GM12873 (cell line): ENCODE measurements around the gene ARMC7.

Experiments used
- TF ChIP-seq, protein P1 (sequence below): IDR thresholded peaks from 2 replicates; pipeline ENCODE4 v1.5.1; 2012; ENCODE audit warnings: low read depth, mild to moderate bottlenecking, moderate library complexity, low read length, control low read depth; ENCODE audit not compliant: insufficient read depth; ENCODE audit errors: missing control alignments

The ARMC7 gene

DNA sequence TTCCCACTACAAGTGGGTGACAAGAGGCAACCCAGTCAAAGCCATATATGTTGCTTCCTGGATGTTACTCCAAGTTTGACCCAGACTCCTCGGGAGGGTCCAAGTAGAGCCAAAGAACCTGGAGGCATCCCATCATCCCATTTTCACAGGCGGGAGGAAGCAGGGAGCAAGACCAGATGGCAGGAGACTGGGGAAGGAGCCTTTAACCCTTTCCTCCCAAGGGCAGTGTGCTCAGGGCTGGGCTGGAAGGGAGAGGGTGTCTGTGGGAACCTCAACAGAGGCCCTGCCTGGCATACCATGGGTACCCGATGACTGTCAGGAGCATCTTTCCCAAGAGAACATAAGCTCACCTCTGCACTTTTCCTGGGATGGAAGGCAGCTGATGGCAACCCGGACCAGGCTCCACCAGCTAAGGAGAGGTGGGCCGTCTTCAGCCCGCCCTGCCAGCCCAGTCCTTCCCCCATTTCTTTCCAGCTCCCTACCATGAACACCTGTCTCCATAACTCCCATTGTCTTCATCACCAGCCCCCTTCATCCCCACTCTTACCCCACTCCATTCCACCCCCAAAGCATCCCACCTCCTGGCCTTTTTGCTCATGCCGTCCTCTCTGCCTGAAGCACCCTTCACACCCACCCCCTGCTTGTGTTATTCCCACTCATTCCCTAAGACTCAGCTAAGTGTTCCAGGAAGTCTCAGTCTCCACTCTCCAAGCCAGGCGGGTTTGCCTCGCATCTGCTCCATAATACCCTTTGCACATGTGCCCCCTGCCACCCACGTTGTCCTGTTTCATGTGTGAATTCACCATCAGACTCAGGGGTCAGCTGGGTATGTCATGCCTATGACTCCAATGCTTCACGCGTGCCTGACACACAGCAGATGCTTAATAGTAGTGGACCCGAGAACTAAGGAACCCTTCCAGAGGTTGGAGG lies 27.9 kb upstream of the ARMC7 start:
- TF ChIP-seq, protein P1, sequence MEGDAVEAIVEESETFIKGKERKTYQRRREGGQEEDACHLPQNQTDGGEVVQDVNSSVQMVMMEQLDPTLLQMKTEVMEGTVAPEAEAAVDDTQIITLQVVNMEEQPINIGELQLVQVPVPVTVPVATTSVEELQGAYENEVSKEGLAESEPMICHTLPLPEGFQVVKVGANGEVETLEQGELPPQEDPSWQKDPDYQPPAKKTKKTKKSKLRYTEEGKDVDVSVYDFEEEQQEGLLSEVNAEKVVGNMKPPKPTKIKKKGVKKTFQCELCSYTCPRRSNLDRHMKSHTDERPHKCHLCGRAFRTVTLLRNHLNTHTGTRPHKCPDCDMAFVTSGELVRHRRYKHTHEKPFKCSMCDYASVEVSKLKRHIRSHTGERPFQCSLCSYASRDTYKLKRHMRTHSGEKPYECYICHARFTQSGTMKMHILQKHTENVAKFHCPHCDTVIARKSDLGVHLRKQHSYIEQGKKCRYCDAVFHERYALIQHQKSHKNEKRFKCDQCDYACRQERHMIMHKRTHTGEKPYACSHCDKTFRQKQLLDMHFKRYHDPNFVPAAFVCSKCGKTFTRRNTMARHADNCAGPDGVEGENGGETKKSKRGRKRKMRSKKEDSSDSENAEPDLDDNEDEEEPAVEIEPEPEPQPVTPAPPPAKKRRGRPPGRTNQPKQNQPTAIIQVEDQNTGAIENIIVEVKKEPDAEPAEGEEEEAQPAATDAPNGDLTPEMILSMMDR: no peak

- TF ChIP-seq, protein P1: no peak
Observed at GRCh38 chr17:75082683-75083082, 27.1 kb upstream of the ARMC7 start.

GRCh38 chr17:75084039-75084660 lies 25.6 kb upstream of the ARMC7 start:
- TF ChIP-seq, protein P1: no peak

DNA sequence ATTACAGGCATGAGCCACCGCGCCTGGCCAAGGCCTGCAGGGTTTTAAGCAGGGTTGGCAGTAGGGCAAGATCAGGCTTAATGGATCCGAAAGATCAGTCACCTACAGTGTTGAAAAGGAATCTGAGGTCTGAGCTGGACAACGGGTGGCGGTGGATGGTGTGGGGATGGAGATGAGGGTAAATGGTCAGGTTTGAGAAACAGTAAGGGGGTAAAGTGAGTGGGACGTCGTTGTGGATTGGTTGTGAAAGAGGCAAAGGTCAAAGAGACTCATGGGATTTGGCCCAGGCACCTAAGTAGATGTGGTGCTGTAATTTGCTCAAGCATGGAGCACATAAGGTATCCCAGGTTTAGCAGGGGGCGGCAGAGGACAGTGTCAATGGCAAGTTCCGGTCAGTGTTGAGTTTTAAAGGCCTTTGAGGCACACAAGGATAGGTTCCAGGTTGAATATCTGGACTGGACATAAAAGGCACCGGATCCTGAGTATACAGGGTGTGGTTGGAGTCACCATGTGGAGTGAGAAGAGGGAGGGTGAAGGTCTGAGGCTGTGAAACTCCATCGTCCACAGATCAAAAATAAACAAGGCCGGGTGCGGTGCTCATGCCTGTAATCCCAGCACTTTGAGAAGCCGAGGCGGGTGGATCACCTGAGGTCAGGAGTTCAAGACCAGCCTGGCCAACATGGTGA lies 23.1 kb upstream of the ARMC7 start:
- TF ChIP-seq, protein P1: no peak

DNA sequence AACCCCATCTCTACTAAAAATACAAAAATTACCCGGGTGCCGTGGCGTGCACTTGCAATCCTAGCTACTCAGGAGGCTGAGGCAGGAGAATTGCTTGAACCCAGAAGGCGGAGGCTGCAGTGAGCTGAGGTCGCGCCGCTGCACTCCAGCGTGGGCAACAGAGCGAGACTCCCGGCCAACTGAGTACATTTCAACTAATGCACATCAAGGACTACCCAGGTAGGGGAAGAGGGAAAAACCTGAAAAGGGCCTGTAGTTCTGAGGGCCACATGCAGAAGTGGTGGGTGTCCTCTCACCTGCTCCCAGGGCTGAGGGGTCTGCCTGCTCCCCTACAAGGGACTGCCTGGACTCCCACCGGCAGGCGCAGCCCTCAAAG lies 22.6 kb upstream of the ARMC7 start:
- TF ChIP-seq, protein P1: no peak

- TF ChIP-seq, protein P1: no peak
Observed at GRCh38 chr17:75087558-75088453, 22.0 kb upstream of the ARMC7 start, which contains the start of gene SLC16A5. Gene SLC16A5, plus strand, starts transcription at chr17:75087954. Its CDS starts 5,683 bp downstream, at chr17:75093637.
